ENCODE results near the gene ZNF365.
"Not testable (repeated sequence)": the region's sequence is repeated elsewhere in the genome, so short reads cannot be mapped to it uniquely, and the experiment has no call there.

Gene ZNF365

GRCh38 chr10:62373995-62374861 is at the start of gene ZNF365:
TSS of gene ZNF365 (plus strand) at chr10:62374369. CDS start at chr10:62376194, 1,825 bp downstream.
- DNase-seq (ENCODE audit: low spot score), result peak; percentile 19

- DNase-seq (ENCODE audit: low spot score), result no peak
Measured at GRCh38 chr10:62326176-62326575, 48.0 kb upstream of the ZNF365 start.

GRCh38 chr10:62327885-62328284 is 46.3 kb upstream of the ZNF365 start:
- DNase-seq (ENCODE audit: low spot score), result no peak

- DNase-seq (ENCODE audit: low spot score), result no peak
Measured at GRCh38 chr10:62330213-62330612, 44.0 kb upstream of the ZNF365 start.

- DNase-seq (ENCODE audit: low spot score), result no peak
Measured at GRCh38 chr10:62332406-62332805, 41.8 kb upstream of the ZNF365 start.

GRCh38 chr10:62333135-62333889 is 40.9 kb upstream of the ZNF365 start:
- DNase-seq (ENCODE audit: low spot score), result no peak

GRCh38 chr10:62333988-62334682 is 40.0 kb upstream of the ZNF365 start:
- DNase-seq (ENCODE audit: low spot score), result no peak

GRCh38 chr10:62335326-62335725 is 38.8 kb upstream of the ZNF365 start:
- DNase-seq (ENCODE audit: low spot score), result no peak

GRCh38 chr10:62336404-62336803 is 37.8 kb upstream of the ZNF365 start:
- DNase-seq (ENCODE audit: low spot score), result no peak

GRCh38 chr10:62341419-62341818 is 32.8 kb upstream of the ZNF365 start:
- no peak for DNase-seq (ENCODE audit: low spot score)

- DNase-seq (ENCODE audit: low spot score), result no peak
Measured at GRCh38 chr10:62343000-62343399, 31.2 kb upstream of the ZNF365 start.

- no peak for DNase-seq (ENCODE audit: low spot score)
Measured at GRCh38 chr10:62348029-62348428, 26.1 kb upstream of the ZNF365 start.

GRCh38 chr10:62352356-62352970 is 21.7 kb upstream of the ZNF365 start:
- no peak for DNase-seq (ENCODE audit: low spot score)

GRCh38 chr10:62354916-62355315 is 19.3 kb upstream of the ZNF365 start:
- no peak for DNase-seq (ENCODE audit: low spot score)

- DNase-seq (ENCODE audit: low spot score), result no peak
Measured at GRCh38 chr10:62356447-62356846, 17.7 kb upstream of the ZNF365 start.

- DNase-seq (ENCODE audit: low spot score), result not testable (repeated sequence)
Measured at GRCh38 chr10:62358151-62358550, 16.0 kb upstream of the ZNF365 start.

- no peak for DNase-seq (ENCODE audit: low spot score)
Measured at GRCh38 chr10:62373639-62373994, 552 bp upstream of the ZNF365 start.

GRCh38 chr10:62374862-62375710 is 917 bp downstream of the ZNF365 start:
- DNase-seq (ENCODE audit: low spot score), result no peak

GRCh38 chr10:62376071-62377025 is 2.2 kb downstream of the ZNF365 start:
- no peak for DNase-seq (ENCODE audit: low spot score)

- no peak for DNase-seq (ENCODE audit: low spot score)
Measured at GRCh38 chr10:62377026-62377415, 2.9 kb downstream of the ZNF365 start.

Data from HuH-7.5 (cell line).